ENCODE data around the gene CFAP126. TPM values are rescaled to one million over a fixed set of nuclear protein-coding genes. Genes with fewer than 3 reads are reported as not detected.
"Not testable (repeated sequence)": the region's sequence is repeated elsewhere in the genome, so short reads cannot be mapped to it uniquely, and the experiment has no call there.

Gene CFAP126
- total RNA-seq, 1 experiment from 2014 or later = not detected

DNA sequence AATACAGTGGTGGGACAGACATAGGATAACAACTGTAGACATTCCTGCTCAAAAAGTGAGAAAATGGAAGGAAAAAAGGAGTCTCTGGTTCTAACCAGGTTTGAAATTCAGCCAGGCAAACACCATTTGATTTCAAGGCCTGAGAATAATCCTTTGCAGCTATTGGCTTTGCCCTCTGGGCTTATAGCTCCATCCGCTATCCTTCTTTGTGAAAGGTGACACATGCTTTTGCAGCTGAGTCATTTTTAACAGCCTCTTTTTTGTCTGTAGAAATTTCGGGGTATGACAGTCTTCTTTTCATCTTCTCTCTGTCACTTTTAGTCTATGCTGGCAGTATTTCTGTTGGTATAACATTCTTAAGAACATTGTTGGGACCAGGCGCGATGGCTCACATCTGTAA, 37.3 kb downstream of the CFAP126 start:
- in situ Hi-C loops (cut with HindIII; ENCODE audit: low pct_unique_long_range_greater_than_20kb, low sequenced_read_pairs) = no loop called here
- DNase-seq (ENCODE audit: low read depth) = no peak

DNA sequence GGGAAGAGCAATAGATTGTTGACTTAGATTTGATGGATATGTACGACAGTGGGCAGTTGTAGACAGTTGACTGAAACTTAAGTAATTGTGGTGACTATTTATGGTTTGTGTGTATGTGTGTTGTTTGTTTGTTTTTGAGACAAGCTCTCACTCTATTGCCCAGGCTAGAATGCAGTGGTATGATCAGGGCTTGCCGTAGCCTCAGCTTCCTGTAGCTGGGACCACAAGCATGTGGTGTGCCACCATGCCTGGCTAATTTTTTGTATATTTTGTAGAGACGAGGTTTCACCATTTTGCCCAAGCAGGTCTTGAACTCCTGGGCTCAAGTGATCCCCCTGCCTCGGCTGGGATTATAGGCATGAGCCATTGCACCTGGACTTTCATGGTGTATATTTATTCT, 43.7 kb downstream of the CFAP126 start:
- no peak for DNase-seq (ENCODE audit: low read depth)
- in situ Hi-C loops (cut with HindIII; ENCODE audit: low pct_unique_long_range_greater_than_20kb, low sequenced_read_pairs) = no loop called here

DNA sequence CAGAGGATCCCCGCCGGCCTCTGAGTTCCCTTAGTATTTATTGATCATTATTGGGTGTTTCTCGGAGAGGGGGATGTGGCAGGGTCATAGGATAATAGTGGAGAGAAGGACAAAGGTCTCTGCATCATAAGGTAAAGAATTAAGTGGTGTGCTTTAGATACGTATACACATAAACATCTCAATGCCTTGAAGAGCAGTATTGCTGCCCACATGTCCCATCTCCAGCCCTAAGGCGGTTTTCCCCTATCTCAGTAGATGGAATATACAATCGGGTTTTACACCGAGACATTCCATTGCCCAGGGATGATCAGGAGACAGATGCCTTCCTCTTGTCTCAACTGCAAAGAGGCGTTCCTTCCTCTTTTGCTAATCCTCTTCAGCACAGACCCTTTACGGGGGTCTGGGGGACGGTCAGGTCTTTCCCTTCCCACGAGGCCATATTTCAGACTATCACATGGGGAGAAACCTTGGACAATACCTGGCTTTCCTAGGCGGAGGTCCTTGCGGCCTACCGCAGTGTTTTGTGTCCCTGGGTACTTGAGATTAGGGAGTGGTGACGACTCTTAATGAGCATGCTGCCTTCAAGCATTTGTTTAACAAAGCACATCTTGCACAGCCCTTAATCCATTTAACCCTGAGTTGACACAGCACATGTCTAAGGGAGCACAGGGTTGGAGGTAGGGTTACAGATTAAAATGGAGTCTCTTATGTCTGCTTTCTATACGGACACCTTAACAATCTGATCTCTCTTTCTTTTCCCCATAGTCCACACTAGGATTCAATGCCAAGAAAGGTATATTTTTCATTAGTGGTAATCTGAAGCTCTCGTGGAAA, 51.6 kb downstream of the CFAP126 start:
- DNase-seq (ENCODE audit: low read depth); in situ Hi-C loops (cut with HindIII; ENCODE audit: low pct_unique_long_range_greater_than_20kb, low sequenced_read_pairs): not testable (repeated sequence)

Other genes starting within 250 kb of the CFAP126 start
- 23.4 and 34.3 TPM in 2 replicates for gene PFDN2, start 249.8 kb downstream of the CFAP126 start, total RNA-seq (2014; rRNA removed; shearing (Covaris generic); ENCODE audit: low replicate concordance)
- gene NIT1, start 249.8 kb downstream of the CFAP126 start, total RNA-seq (2014; rRNA removed; shearing (Covaris generic); ENCODE audit: low replicate concordance) = 32.0 and 38.2 TPM in 2 replicates
- gene DEDD, start 235.2 kb downstream of the CFAP126 start, total RNA-seq (2014; rRNA removed; shearing (Covaris generic); ENCODE audit: low replicate concordance) = 17.4 and 39.5 TPM in 2 replicates
- gene UFC1, start 213.9 kb downstream of the CFAP126 start, total RNA-seq (2014; rRNA removed; shearing (Covaris generic); ENCODE audit: low replicate concordance) = 189 and 204 TPM in 2 replicates
- gene USP21, start 208.4 kb downstream of the CFAP126 start, total RNA-seq (2014; rRNA removed; shearing (Covaris generic); ENCODE audit: low replicate concordance) = 3.3 and 7.0 TPM in 2 replicates
- 35.7 and 37.8 TPM in 2 replicates for gene PPOX, start 201.4 kb downstream of the CFAP126 start, total RNA-seq (2014; rRNA removed; shearing (Covaris generic); ENCODE audit: low replicate concordance)
- 24.0 and 29.0 TPM in 2 replicates for gene B4GALT3, start 190.4 kb downstream of the CFAP126 start, total RNA-seq (2014; rRNA removed; shearing (Covaris generic); ENCODE audit: low replicate concordance)
- not detected in 2 replicates for gene ADAMTS4, start 168.8 kb downstream of the CFAP126 start, total RNA-seq (2014; rRNA removed; shearing (Covaris generic); ENCODE audit: low replicate concordance)
- 108 and 118 TPM in 2 replicates for gene NDUFS2, start 165.5 kb downstream of the CFAP126 start, total RNA-seq (2014; rRNA removed; shearing (Covaris generic); ENCODE audit: low replicate concordance)
- gene FCER1G, start 152.6 kb downstream of the CFAP126 start, total RNA-seq (2014; rRNA removed; shearing (Covaris generic); ENCODE audit: low replicate concordance) = not detected in 2 replicates
- not detected in 2 replicates for gene APOA2, start 144.2 kb downstream of the CFAP126 start, total RNA-seq (2014; rRNA removed; shearing (Covaris generic); ENCODE audit: low replicate concordance)
- gene TOMM40L, start 141.8 kb downstream of the CFAP126 start, total RNA-seq (2014; rRNA removed; shearing (Covaris generic); ENCODE audit: low replicate concordance) = 7.2 and 9.2 TPM in 2 replicates
- not detected in 2 replicates for gene NR1I3, start 129.7 kb downstream of the CFAP126 start, total RNA-seq (2014; rRNA removed; shearing (Covaris generic); ENCODE audit: low replicate concordance)
- not detected in 2 replicates for gene PCP4L1, start 109.1 kb downstream of the CFAP126 start, total RNA-seq (2014; rRNA removed; shearing (Covaris generic); ENCODE audit: low replicate concordance)
- 0.74 TPM in 1 of 2 replicates, not detected in the other for gene MPZ, start 57.9 kb downstream of the CFAP126 start, total RNA-seq (2014; rRNA removed; shearing (Covaris generic); ENCODE audit: low replicate concordance)
- 342 and 387 TPM in 2 replicates for gene SDHC, start 53.5 kb downstream of the CFAP126 start, total RNA-seq (2014; rRNA removed; shearing (Covaris generic); ENCODE audit: low replicate concordance)
- 0.17 TPM in 1 of 2 replicates, not detected in the other for gene FCGR2A, start 137.6 kb upstream of the CFAP126 start, total RNA-seq (2014; rRNA removed; shearing (Covaris generic); ENCODE audit: low replicate concordance)
- 0.09 and 0.61 TPM in 2 replicates for gene HSPA6, start 156.7 kb upstream of the CFAP126 start, total RNA-seq (2014; rRNA removed; shearing (Covaris generic); ENCODE audit: low replicate concordance)
- not detected in 2 replicates for gene FCGR3A, start 181.9 kb upstream of the CFAP126 start, total RNA-seq (2014; rRNA removed; shearing (Covaris generic); ENCODE audit: low replicate concordance)